HCT116 (cell line): ENCODE data around the gene ASB7. TPM values are rescaled to one million over a fixed set of nuclear protein-coding genes. Genes with fewer than 3 reads are reported as not detected.

Experiments used
- ATAC-seq: fragments of 200-7000 bp; cut with Tn5 transposase; 2 replicates; pipeline ENCODE4 v1.9.1; 2020; ENCODE audit warnings: mild to moderate bottlenecking, moderate library complexity
- BruUV-seq: library from RNA; stranded (reverse); fragments of 400-500 nt; replicated peaks from 2 replicates; lab custom pipeline; 2021; lab: Mats Ljungman, UMichigan
- CTCF ChIA-PET: fragments of 300-600 bp; sonication (Branson Sonifier 250); formaldehyde crosslinking; loops from one replicate; lab custom pipeline; 2021; ENCODE audit warnings: antibody characterized with exemption; lab: Charles Lee
- POLR2A ChIA-PET: fragments of 300-600, 350-600 bp; sonication (Branson Sonifier 250); formaldehyde crosslinking; loops from one replicate; lab custom pipeline; 2021; ENCODE audit warnings: antibody characterized with exemption; lab: Charles Lee
- RAD21 ChIA-PET, 2 experiments: fragments of 300-600 bp; sonication (Branson Sonifier 250); formaldehyde crosslinking; loops; one replicate each; lab custom pipeline; 2023; ENCODE audit warnings: low total read pairs in 2 of 2; ENCODE audit not compliant: uncharacterized antibody in 2 of 2, unreplicated experiment in 2 of 2, low non-redundant PET in 1 of 2; lab: Charles Lee
- DNase-seq: peaks from one replicate; pipeline ENCODE4 v3.0.0-alpha.2; 2010; ENCODE audit warnings: low read depth, low spot score
- H2AFZ ChIP-seq: fragments of 200-600 bp; shearing (Covaris generic), sonication (generic); 2 replicates; pipeline ENCODE4 v1.6.1; 2017; ENCODE audit warnings: low read depth, mixed run types, mixed read lengths, antibody characterized with exemption, low read length; ENCODE audit not compliant: poor library complexity, severe bottlenecking
- H3K27ac ChIP-seq: 2 replicates; pipeline ENCODE4 v1.5.1; 2012; ENCODE audit warnings: low read depth, low read length
- H3K27me3 ChIP-seq: fragments of 200-600 bp; sonication (generic); 2 replicates; pipeline ENCODE4 v1.6.1; 2016; ENCODE audit warnings: mixed run types, low read length, mixed read lengths; ENCODE audit not compliant: insufficient read depth
- H3K36me3 ChIP-seq, 2 experiments: fragments of 200-500 bp in 1 of 2; fragments of 200-600 bp in 1 of 2; sonication (Bioruptor generic) in 1 of 2; sonication (generic) in 1 of 2; 2 replicates each; pipeline versions ENCODE4 v1.5.1 to v1.6.1; 2014 to 2016; ENCODE audit warnings: low read length in 2 of 2, inconsistent platforms in 1 of 2, mixed read lengths in 1 of 2, mixed run types in 1 of 2; ENCODE audit not compliant: insufficient read depth in 2 of 2, control insufficient read depth in 1 of 2
- H3K4me1 ChIP-seq, 2 experiments: fragments of 200-600 bp in 1 of 2; sonication (generic) in 1 of 2; 2 replicates each; pipeline versions ENCODE4 v1.5.1 to v1.6.1; 2012 to 2017; ENCODE audit warnings: low read length in 2 of 2, inconsistent platforms in 1 of 2, mild to moderate bottlenecking in 1 of 2, mixed read lengths in 1 of 2, mixed run types in 1 of 2, moderate library complexity in 1 of 2; ENCODE audit not compliant: insufficient read depth in 2 of 2, control insufficient read depth in 1 of 2
- H3K4me2 ChIP-seq: fragments of 200-600 bp; sonication (generic); 2 replicates; pipeline ENCODE4 v1.6.1; 2017; ENCODE audit warnings: mixed run types, low read length, mixed read lengths
- H3K4me3 ChIP-seq, 2 experiments: fragments of 200-600 bp in 1 of 2; sonication (generic) in 1 of 2; replicated peaks in 1 of 2; 2 replicates each; pipeline ENCODE4 v1.5.1; 2011 to 2016; ENCODE audit warnings: low read length in 2 of 2, control low read depth in 1 of 2, low read depth in 1 of 2, mild to moderate bottlenecking in 1 of 2, mixed read lengths in 1 of 2, mixed run types in 1 of 2
- H3K79me2 ChIP-seq: fragments of 200-600 bp; sonication (generic); 2 replicates; pipeline ENCODE4 v1.6.1; 2017; ENCODE audit warnings: mild to moderate bottlenecking, mixed run types, low read length, moderate library complexity, mixed read lengths; ENCODE audit not compliant: insufficient read depth
- H3K9ac ChIP-seq: fragments of 200-600 bp; sonication (generic); 2 replicates; pipeline ENCODE4 v1.6.1; 2016; ENCODE audit warnings: low read length, mixed read lengths
- H3K9me2 ChIP-seq: fragments of 200-600 bp; sonication (generic), shearing (Covaris generic); 2 replicates; pipeline ENCODE4 v1.6.1; 2017; ENCODE audit warnings: mixed run types, mild to moderate bottlenecking, moderate library complexity; ENCODE audit not compliant: insufficient read depth
- H3K9me3 ChIP-seq, 2 experiments: fragments of 200-500 bp in 1 of 2; fragments of 200-600 bp in 1 of 2; sonication (Bioruptor generic) in 1 of 2; sonication (generic) in 1 of 2; 2 replicates each; pipeline ENCODE4 v1.6.1; 2014 to 2017; ENCODE audit warnings: low read length in 2 of 2, mixed read lengths in 2 of 2, inconsistent platforms in 1 of 2, low read depth in 1 of 2, mild to moderate bottlenecking in 1 of 2, mixed run types in 1 of 2, moderate library complexity in 1 of 2; ENCODE audit not compliant: control insufficient read depth in 1 of 2, insufficient read depth in 1 of 2
- H4K20me1 ChIP-seq: fragments of 200-600 bp; sonication (generic), shearing (Covaris generic); 2 replicates; pipeline ENCODE4 v1.6.1; 2017; ENCODE audit warnings: mixed run types, mild to moderate bottlenecking, moderate library complexity; ENCODE audit not compliant: insufficient read depth
- CBX3 ChIP-seq: IDR thresholded peaks from 2 replicates; pipeline ENCODE4 v1.6.1; 2012; ENCODE audit warnings: low read depth
- EGR1 ChIP-seq: IDR thresholded peaks from 2 replicates; pipeline ENCODE4 v1.6.1; 2012; ENCODE audit warnings: low read depth
- ELF1 ChIP-seq: IDR thresholded peaks from 2 replicates; pipeline ENCODE4 v1.6.1; 2012; ENCODE audit warnings: low read depth, borderline replicate concordance
- FOSL1 ChIP-seq: IDR thresholded peaks from 2 replicates; pipeline ENCODE4 v1.6.1; 2012; ENCODE audit warnings: low read depth
- RAD21 ChIP-seq: IDR thresholded peaks from 2 replicates; pipeline ENCODE4 v1.6.1; 2012; ENCODE audit warnings: low read depth, mild to moderate bottlenecking
- SIN3A ChIP-seq: IDR thresholded peaks from 2 replicates; pipeline ENCODE4 v1.6.1; 2012; ENCODE audit warnings: low read depth
- SP1 ChIP-seq: IDR thresholded peaks from 2 replicates; pipeline ENCODE4 v1.6.1; 2012; ENCODE audit warnings: low read depth
- SRF ChIP-seq: IDR thresholded peaks from 2 replicates; pipeline ENCODE4 v1.6.1; 2012; ENCODE audit warnings: low read depth
- TCF7L2 ChIP-seq: IDR thresholded peaks from 2 replicates; pipeline ENCODE4 v1.7.0; 2011; ENCODE audit warnings: borderline replicate concordance, inconsistent platforms; ENCODE audit not compliant: insufficient read depth, insufficient read length; ENCODE audit errors: extremely low read depth
- intact Hi-C: fragments of 100-400 bp; cut with micrococcal nuclease; formaldehyde crosslinking; loops from 2 replicates; pipeline ENCODE4 v1.10.0; 2022
- total RNA-seq: library from RNA; stranded (reverse); gene quantifications from one replicate; pipeline ENCODE4 v1.2.1, GENCODE V29; 2021; ENCODE audit not compliant: unreplicated experiment
- TF ChIP-seq, protein P1 (sequence below): IDR thresholded peaks from 2 replicates; pipeline ENCODE4 v1.6.1; 2012; ENCODE audit warnings: low read depth
- TF ChIP-seq, protein P2 (sequence below): IDR thresholded peaks from 2 replicates; pipeline ENCODE4 v1.6.1; 2011; ENCODE audit warnings: mild to moderate bottlenecking, low read length, moderate library complexity; ENCODE audit not compliant: insufficient replicate concordance; ENCODE audit errors: extremely low read depth

The ASB7 gene
- total RNA-seq, 1 experiment from 2014 or later = 16.6 TPM

GRCh38 chr15:100593431-100593830 is 9.0 kb upstream of the ASB7 start:
- Histone ChIP-seq H3K4me2 (no peak overlapping the region), H3K9me2 (no peaks in the 10 kb centered on the region)
- TF ChIP-seq CBX3 (no peak), SRF (no peak), EGR1 (no peak), ELF1 (no peak)
- TF ChIP-seq, protein P1, sequence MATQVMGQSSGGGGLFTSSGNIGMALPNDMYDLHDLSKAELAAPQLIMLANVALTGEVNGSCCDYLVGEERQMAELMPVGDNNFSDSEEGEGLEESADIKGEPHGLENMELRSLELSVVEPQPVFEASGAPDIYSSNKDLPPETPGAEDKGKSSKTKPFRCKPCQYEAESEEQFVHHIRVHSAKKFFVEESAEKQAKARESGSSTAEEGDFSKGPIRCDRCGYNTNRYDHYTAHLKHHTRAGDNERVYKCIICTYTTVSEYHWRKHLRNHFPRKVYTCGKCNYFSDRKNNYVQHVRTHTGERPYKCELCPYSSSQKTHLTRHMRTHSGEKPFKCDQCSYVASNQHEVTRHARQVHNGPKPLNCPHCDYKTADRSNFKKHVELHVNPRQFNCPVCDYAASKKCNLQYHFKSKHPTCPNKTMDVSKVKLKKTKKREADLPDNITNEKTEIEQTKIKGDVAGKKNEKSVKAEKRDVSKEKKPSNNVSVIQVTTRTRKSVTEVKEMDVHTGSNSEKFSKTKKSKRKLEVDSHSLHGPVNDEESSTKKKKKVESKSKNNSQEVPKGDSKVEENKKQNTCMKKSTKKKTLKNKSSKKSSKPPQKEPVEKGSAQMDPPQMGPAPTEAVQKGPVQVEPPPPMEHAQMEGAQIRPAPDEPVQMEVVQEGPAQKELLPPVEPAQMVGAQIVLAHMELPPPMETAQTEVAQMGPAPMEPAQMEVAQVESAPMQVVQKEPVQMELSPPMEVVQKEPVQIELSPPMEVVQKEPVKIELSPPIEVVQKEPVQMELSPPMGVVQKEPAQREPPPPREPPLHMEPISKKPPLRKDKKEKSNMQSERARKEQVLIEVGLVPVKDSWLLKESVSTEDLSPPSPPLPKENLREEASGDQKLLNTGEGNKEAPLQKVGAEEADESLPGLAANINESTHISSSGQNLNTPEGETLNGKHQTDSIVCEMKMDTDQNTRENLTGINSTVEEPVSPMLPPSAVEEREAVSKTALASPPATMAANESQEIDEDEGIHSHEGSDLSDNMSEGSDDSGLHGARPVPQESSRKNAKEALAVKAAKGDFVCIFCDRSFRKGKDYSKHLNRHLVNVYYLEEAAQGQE = no peak
- TF ChIP-seq, all 23 proteins: peak for 0
- no peak for ATAC-seq
- Histone ChIP-seq H3K79me2 (peaks cover 93% of the 10 kb centered on the region), H3K4me1 (0 out of 4 replicates have a peak, but pooled peaks cover 0 to 3% of the 10 kb centered on the region in 2 experiments), H2AFZ (no peak overlapping the region), H3K36me3 (no peaks in the 10 kb centered on the region), H3K9me3 (peaks cover 6 to 17% of the 10 kb centered on the region in 2 experiments; a peak in 3 of 4 replicates), H4K20me1 (0 out of 2 replicates have a peak, but pooled peaks cover 4% of the 10 kb centered on the region), H3K9ac (no peak overlapping the region), H3K4me3 (no peak overlapping the region), H3K27ac (no peak overlapping the region), H3K27me3 (no peaks in the 10 kb centered on the region)
- no TSS peak for BruUV-seq
- RAD21 ChIA-PET = no interaction called here
- CTCF ChIA-PET = no interaction called here
- intact Hi-C loops = no loop called here
- DNase-seq = no peak
- POLR2A ChIA-PET = no interaction called here

- peaks cover 7 to 10% of the 10 kb centered on the region in 2 experiments for H3K4me1 ChIP-seq
- H4K20me1 ChIP-seq = 0 out of 2 replicates have a peak, but pooled peaks cover 5% of the 10 kb centered on the region
- no peak overlapping the region for H2AFZ ChIP-seq
- ChIA-PET RAD21 (no interaction called here), CTCF (no interaction called here), POLR2A (no interaction called here)
- ATAC-seq = no peak
- H3K36me3 ChIP-seq = no peaks in the 10 kb centered on the region
- H3K9me2 ChIP-seq = no peaks in the 10 kb centered on the region
- H3K9ac ChIP-seq = no peak overlapping the region
- DNase-seq = no peak
- H3K4me2 ChIP-seq = no peak overlapping the region
- H3K27me3 ChIP-seq = no peaks in the 10 kb centered on the region
- no peak overlapping the region for H3K4me3 ChIP-seq
- peaks cover 98% of the 10 kb centered on the region for H3K79me2 ChIP-seq
- intact Hi-C loops = no loop called here
- BruUV-seq = no TSS peak
- H3K27ac ChIP-seq = no peak overlapping the region
- H3K9me3 ChIP-seq = no peaks in the 10 kb centered on the region
- TF ChIP-seq, protein P2, sequence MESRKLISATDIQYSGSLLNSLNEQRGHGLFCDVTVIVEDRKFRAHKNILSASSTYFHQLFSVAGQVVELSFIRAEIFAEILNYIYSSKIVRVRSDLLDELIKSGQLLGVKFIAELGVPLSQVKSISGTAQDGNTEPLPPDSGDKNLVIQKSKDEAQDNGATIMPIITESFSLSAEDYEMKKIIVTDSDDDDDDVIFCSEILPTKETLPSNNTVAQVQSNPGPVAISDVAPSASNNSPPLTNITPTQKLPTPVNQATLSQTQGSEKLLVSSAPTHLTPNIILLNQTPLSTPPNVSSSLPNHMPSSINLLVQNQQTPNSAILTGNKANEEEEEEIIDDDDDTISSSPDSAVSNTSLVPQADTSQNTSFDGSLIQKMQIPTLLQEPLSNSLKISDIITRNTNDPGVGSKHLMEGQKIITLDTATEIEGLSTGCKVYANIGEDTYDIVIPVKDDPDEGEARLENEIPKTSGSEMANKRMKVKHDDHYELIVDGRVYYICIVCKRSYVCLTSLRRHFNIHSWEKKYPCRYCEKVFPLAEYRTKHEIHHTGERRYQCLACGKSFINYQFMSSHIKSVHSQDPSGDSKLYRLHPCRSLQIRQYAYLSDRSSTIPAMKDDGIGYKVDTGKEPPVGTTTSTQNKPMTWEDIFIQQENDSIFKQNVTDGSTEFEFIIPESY = no peak
- TF ChIP-seq RAD21 (no peak), TCF7L2 (no peak), SP1 (no peak), EGR1 (no peak), SIN3A (no peak), FOSL1 (no peak)
- TF ChIP-seq, protein P1 = no peak
Measured at GRCh38 chr15:100595964-100596363, 6.4 kb upstream of the ASB7 start.
